GM19240 (cell line): ENCODE data around the gene LRP6.
"Not testable (repeated sequence)": the region's sequence is repeated elsewhere in the genome, so short reads cannot be mapped to it uniquely, and the experiment has no call there.

Experiments used
- DNase-seq: peaks from one replicate; pipeline ENCODE4 v3.0.0; 2011; ENCODE audit warnings: low spot score; ENCODE audit not compliant: insufficient read length

LRP6 gene

DNA sequence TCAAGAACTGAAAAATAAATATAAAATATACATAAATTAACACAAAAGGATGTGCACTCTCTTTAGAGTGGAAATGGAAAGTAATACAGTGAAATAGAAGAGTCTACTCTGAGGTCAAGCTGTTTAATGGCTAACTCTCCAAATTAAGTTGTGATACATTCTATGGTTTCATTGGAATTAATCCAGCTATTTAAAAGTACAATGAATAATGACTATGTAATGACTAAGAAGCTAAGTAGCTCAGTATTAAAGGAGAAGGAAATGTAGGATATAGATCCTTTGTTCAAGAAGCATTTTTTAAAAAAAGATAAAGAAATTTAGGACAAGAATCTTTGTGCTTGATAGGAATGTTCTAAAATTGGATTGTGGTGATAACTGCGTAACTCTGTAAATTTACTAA, 85.3 kb downstream of the LRP6 start:
- no peak for DNase-seq

DNA sequence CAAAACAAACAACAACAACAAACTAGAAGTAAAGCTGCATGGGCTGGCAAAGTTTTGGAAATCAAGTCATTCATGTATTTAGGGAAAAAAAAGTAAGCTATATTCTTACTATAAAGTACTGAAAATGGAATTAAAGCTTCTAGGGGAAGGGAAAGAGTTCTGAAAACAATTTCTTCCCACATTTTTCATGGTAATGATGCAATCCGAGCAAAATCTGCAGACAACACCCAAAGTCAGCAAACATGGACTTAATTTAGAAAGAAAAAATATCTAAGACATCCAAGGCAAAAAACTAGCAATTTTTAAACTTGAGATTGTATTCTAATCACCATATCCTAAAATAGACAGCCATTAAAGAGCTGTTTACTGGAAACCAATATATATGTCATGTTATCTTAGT, 86.3 kb downstream of the LRP6 start:
- DNase-seq, result no peak

DNA sequence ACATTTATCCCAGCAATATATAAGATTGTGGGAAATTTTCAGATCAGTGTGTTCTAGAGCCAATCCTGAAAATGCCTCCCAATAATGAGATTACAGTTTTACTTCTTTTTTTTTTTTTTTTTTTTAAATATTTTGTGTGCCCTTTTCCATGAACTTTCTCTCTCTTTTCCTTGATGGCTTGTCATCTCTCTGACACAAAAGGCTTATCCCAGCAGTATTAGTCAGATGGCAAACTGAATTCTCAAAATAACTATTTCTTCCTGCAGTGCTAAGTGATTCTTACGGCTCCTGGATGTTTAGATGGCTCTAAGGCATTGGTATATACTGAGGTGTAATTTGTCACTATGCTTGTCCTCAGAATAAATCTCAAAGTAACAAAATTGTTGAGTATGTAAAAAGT, 86.7 kb downstream of the LRP6 start:
- DNase-seq, result no peak

DNA sequence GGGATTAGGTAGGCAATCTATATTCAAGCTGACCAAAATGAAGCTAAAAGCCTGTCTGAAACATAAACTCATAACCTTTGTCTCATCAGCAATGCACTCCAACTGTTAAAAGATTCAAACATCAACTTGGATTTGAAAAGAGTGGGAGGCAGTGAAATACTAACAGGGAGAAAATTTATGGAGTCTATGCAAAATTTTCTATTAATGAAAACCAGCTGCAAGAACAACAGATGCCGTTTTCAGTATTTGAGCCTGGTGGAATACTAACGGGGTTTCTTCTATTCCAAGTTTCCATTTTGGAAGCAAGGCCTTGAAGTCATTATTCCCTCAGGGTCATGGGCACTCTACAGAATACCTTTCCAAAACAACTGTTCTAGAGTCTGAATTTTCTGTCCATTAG, 88.3 kb downstream of the LRP6 start:
- DNase-seq, result no peak

GRCh38 chr12:12176402-12176801, 90.4 kb downstream of the LRP6 start:
- no peak for DNase-seq

DNA sequence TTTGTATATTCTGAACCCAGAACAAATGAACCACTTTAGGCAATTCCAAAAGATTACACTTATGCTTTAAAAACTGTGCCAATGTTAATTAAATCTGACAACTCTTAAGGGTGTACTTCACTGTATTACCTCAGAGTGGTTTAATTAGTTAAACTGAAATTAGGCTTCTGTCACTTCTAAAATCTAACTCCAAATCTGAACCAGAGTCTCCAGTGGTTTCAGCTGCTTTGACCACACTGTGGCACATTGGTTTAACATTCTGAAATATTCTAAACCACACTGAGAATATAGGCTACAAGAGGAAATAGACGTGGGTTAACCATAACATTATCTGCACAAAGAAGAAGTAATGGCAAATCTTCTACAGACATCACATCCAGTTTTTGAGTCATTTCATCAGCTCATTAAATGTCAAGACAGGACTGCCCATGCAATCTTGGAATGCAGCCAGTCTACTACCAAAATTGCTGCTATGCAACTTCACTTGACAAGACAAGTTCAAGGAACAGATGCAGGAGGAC, 94.8 kb downstream of the LRP6 start:
- DNase-seq, result no peak

DNA sequence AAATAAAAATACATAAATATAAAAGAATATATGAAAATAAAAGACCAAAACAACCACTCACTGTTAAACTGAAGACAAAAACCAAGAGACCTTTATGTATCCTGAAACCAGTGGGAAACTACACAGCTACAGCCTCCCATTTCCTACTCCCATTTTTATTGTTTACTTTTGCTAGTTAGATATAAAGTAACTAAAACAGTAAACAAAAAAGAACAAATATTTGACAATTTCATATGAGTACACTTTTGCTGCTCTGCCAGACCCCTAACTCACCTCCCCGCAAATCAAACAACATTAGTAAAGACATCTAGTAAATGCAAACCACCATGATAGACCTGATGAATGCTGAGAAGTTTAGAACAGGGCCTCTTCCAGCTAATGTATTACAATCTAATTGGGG, 99.0 kb downstream of the LRP6 start:
- no peak for DNase-seq

GRCh38 chr12:12166751-12167150, 100.1 kb downstream of the LRP6 start:
- DNase-seq, result no peak

DNA sequence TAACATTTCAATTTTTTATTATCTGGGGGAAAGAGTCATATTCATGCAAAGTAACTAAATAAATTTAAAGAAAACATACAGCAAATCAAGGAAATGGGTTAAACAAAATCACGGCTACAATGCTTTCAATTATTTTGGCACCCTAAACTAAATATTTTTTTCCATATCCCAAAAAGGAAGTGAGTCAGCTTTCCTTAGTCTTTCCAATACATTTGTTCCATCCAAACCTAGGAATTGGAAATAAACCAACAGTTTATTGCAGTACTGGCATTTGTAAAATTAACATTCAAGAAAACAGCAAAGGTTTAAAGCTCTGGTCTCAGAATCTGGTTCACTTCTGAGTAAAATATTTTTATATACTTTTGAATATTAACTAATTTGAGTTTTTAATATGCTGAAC, 106.9 kb downstream of the LRP6 start:
- no peak for DNase-seq

DNA sequence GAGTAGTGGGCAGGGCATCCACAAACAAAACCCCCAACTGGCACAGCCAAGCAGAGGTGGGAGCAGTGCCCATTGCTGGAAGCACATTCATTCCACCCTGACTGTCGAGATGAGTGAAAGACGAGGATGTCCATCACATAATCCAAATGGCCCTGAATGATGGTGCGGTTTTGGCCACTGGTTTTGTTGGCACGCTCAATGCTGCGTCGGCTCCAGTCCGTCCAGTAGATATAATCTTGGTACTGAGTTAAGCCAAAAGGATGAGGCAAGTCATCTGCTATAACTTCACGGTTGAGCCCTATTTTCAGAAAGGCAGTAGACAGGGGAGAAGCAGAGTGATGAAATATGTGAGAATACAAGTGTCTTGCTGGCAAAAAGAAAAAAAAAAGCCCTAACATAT, 108.0 kb downstream of the LRP6 start:
- DNase-seq, result no peak

DNA sequence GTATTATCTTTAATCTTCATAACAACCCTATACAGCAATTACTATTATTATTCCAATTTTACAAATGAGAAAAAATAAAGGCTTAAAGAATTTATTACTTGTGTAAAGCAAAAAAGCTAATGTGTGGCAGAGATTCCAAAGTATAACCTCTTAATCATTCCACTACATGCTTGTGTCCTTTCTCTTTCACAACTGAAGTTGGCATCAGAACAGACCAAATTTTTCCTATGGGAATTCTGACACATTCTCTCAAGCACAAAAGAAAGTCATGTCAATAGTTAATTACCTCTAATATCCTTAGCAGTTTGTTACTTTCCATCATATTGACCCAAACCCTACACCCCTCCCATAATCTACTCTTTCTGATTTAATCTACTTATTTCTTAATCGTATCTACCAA, 109.4 kb downstream of the LRP6 start:
- DNase-seq, result no peak

GRCh38 chr12:12156828-12157227, 110.0 kb downstream of the LRP6 start:
- DNase-seq, result no peak

DNA sequence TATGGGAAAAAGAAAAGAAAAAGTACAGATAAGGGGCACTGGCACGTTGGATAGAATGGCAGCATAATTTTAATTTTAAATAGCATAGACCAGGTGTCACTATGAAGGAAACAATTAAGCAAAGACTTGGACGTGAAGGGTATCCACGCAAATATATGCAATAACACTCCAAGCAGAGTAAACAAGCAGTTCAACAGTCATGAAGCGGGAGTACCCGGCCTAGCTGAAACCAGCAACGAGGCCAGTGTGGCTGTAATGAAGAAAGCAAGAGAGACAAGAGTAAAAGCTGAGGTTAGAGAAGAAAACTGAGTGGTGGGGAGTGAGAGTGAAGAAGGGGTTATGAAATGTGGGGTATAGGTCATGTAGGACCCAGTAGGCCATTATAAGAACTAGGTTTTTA, 110.7 kb downstream of the LRP6 start:
- DNase-seq, result no peak

DNA sequence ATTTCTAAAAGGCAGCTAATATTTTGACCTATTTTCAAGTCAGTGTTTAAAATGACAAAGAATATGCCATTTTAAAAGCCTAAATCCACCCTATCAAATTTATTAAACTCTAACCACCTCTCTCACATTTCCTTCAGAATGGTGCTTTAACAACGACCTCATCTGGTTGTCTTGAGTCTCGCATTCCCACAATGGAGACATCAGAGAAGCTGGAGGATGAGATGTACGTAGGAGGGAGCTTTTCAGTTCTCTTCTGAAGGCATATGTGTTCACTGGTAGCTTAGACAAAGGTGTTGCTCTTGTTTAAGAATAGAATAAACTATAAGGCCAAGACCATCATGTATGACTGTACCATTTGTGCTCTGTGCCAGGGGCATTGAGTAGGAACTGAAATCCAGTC, 113.2 kb downstream of the LRP6 start:
- no peak for DNase-seq

- no peak for DNase-seq
Measured at GRCh38 chr12:12147111-12147510, 119.7 kb downstream of the LRP6 start.

DNA sequence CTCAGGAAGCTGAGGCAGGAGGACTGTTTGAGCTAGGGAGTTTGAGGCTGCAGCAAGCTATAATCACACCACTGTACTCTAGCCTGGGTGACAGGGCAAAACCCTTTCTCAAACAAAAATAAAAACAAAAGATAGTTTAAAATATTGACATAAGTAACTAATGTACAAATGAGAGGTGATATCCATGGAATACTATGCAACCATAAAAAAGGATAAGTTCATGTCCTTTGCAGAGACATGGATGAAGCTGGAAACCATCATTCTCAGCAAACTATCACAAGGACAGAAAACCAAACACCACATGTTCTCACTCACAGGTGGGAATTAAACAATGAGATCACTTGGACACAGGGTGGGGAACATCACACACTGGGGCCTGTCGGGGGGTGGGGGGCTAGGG, 122.3 kb downstream of the LRP6 start:
- not testable (repeated sequence) for DNase-seq

GRCh38 chr12:12141000-12141399, 125.8 kb downstream of the LRP6 start:
- DNase-seq, result no peak

- no peak for DNase-seq
Measured at GRCh38 chr12:12138203-12139154, 128.4 kb downstream of the LRP6 start.

DNA sequence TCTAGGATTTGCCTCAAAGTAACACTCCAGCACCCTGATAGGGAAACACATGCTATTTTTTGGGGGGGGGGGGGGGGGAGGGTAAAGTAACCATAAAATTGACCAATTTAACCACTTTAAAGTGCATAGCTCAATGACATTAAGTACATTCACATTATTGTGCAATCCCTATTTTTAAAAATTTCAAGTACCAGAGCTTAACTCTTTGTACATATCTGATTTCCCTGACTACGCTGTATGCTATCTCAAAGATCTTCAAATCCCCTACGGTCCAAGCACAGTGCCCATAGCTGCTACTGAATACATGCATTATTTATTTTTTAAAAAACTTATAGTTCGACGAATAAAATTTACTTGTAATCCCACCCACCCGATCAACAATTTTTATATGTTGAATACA, 133.1 kb downstream of the LRP6 start:
- no peak for DNase-seq

GRCh38 chr12:12133259-12133658, 133.6 kb downstream of the LRP6 start:
- DNase-seq, result no peak

DNA sequence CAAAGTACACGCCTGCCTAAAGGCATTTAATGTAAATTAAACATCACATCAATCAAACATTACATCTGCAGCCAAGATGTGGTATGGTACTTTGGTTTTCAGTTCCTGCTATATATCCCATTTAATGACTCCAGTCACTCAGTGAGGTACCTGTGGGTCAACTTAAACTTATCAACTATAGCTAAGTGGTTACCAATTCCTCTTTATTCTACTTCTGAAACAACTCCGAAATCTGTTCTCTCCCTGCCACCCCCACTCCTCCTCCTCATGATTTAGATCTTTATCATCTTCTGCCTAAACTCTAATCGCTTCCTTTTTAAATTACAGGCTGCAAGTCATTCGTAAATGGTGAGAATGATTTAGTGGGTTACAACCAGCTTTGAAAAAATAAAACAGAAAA, 138.2 kb downstream of the LRP6 start:
- DNase-seq, result no peak

GRCh38 chr12:12127304-12127703, 139.5 kb downstream of the LRP6 start:
- no peak for DNase-seq

- DNase-seq, result no peak
Measured at GRCh38 chr12:12126551-12126950, 140.3 kb downstream of the LRP6 start.
